Activated T-cell treated with anti-CD3 and anti-CD28 coated beads for 1 hour (primary cell): Measurements from ENCODE around the gene TNFAIP8L3.
"Not testable (repeated sequence)": the region's sequence is repeated elsewhere in the genome, so short reads cannot be mapped to it uniquely, and the experiment has no call there.

ENCODE experiments used
- DNase-seq: peaks from one replicate; pipeline ENCODE4 v3.0.0-alpha.2; 2020; ENCODE audit warnings: low read depth

The TNFAIP8L3 gene

GRCh38 chr15:51060030-51060673 lies 34.6 kb downstream of the TNFAIP8L3 start:
- no peak for DNase-seq

- DNase-seq = no peak
Observed at GRCh38 chr15:51054535-51054934, 40.2 kb downstream of the TNFAIP8L3 start.

GRCh38 chr15:51053571-51053970 lies 41.1 kb downstream of the TNFAIP8L3 start:
- DNase-seq = no peak

GRCh38 chr15:51051776-51052175 lies 42.9 kb downstream of the TNFAIP8L3 start:
- DNase-seq = no peak

GRCh38 chr15:51049081-51049480 lies 45.6 kb downstream of the TNFAIP8L3 start:
- no peak for DNase-seq

- DNase-seq = no peak
Observed at GRCh38 chr15:51048308-51048707, 46.4 kb downstream of the TNFAIP8L3 start.

GRCh38 chr15:51046799-51047449 lies 47.8 kb downstream of the TNFAIP8L3 start:
- DNase-seq = no peak

- DNase-seq = no peak
Observed at GRCh38 chr15:51046016-51046415, 48.7 kb downstream of the TNFAIP8L3 start.

GRCh38 chr15:51044037-51044727 lies 50.5 kb downstream of the TNFAIP8L3 start:
- DNase-seq = no peak

- no peak for DNase-seq
Observed at GRCh38 chr15:51038974-51039319, 55.8 kb downstream of the TNFAIP8L3 start.

GRCh38 chr15:51038162-51038973 lies 56.3 kb downstream of the TNFAIP8L3 start:
- DNase-seq = no peak

- not testable (repeated sequence) for DNase-seq
Observed at GRCh38 chr15:51037474-51037873, 57.2 kb downstream of the TNFAIP8L3 start.

- DNase-seq = no peak
Observed at GRCh38 chr15:51030649-51031316, 63.9 kb downstream of the TNFAIP8L3 start.

- no peak for DNase-seq
Observed at GRCh38 chr15:51025454-51025846, 69.3 kb downstream of the TNFAIP8L3 start.

- DNase-seq = no peak
Observed at GRCh38 chr15:51024735-51025453, 69.8 kb downstream of the TNFAIP8L3 start.

- no peak for DNase-seq
Observed at GRCh38 chr15:51023499-51023898, 71.2 kb downstream of the TNFAIP8L3 start.

- DNase-seq = no peak
Observed at GRCh38 chr15:51022206-51022605, 72.5 kb downstream of the TNFAIP8L3 start.

GRCh38 chr15:51016615-51017014 lies 78.1 kb downstream of the TNFAIP8L3 start:
- DNase-seq = no peak

GRCh38 chr15:51011212-51011611 lies 83.5 kb downstream of the TNFAIP8L3 start:
- DNase-seq = no peak

- DNase-seq = no peak
Observed at GRCh38 chr15:51007131-51007666, 87.5 kb downstream of the TNFAIP8L3 start.
